SH-SY5Y (cell line): ENCODE data around the gene C16orf78.

ENCODE experiments used
- GATA2 ChIP-seq: IDR thresholded peaks from 2 replicates; pipeline ENCODE4 v1.6.1; 2011; ENCODE audit warnings: mild to moderate bottlenecking, low read depth, low read length
- GATA3 ChIP-seq: IDR thresholded peaks from 2 replicates; pipeline ENCODE4 v1.6.1; 2011; ENCODE audit warnings: low read depth, mild to moderate bottlenecking, low read length, moderate library complexity

DNA sequence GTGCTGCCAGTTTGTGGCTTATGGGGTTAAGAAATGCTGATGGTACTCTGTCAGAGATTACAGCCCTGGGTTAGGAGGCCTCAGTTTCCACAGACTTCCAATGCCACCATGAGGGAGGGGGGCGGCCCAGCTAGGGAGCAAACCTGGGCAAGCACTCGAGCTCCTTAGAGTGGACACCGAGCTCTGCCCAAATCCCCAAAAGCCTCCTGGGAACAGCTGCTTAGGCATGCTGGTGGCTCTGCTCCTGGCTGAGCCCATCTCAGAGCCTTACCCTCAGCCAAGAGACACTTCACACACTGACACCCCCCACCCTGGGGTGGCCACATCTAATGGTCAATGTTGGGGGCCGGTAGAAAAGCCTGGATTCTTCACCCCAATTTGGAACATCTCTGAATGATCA, 66.1 kb downstream of the C16orf78 start:
- TF ChIP-seq GATA3, result no peak
- TF ChIP-seq GATA2, result no peak
